Measurements from ENCODE around the gene GULP1. TPM values are rescaled to one million over a fixed set of nuclear protein-coding genes. Genes with fewer than 3 reads are reported as not detected.

The GULP1 gene
- total RNA-seq, 2 donors from 2014 or later = 15.3 to 26.5 TPM

DNA sequence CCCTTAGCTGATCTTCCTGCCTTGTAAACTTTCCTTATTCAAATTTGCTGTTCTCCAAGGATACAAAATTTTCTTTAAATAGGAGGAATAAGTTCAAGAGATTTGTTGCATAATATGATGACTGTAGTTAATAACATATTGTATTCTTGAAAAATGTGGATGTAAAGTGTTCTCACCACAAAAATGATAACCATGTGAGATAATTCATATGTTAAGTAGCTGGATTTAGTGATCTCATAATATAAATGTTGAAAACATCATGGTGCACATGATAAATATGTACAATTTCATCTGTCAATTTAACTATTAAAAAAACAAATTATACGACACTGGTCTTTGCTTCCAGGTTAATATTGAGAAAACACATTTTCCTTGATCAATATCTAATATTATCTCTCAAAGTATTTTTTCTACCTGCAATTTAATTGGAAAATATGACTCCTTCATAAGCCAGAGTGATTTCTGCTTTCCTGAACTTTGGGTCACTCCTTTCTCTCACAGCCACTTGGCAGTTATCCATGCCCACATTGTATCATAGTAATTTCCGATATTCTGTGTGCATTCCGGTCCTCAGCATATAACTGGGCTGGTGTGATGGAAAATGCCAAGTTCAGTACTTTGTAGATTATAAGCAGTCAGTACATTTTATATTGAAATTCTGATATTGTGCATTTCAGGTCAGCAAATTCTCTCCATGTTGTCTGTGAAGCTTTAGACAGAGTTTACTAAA lies 152.6 kb downstream of the GULP1 start:
- Mint-ChIP-seq H3K9me3 (no peaks in the 10 kb centered on the region), H3K27me3 (ENCODE audit: insufficient read depth) (no peaks in the 10 kb centered on the region), H3K36me3 (ENCODE audit: low read depth) (no peaks in the 10 kb centered on the region), H3K27ac (no peak overlapping the region), H3K4me3 (no peak overlapping the region), H3K4me1 (peaks cover 33% of the 10 kb centered on the region)
- Histone ChIP-seq H3K4me1 (ENCODE audit: control insufficient read depth, insufficient read depth, low read length) (peaks cover 8% of the 10 kb centered on the region), H3K27me3 (ENCODE audit: control insufficient read depth, insufficient read depth, low read length, poor library complexity, severe bottlenecking) (no peaks in the 10 kb centered on the region), H3K9me3 (ENCODE audit: control insufficient read depth, low read length) (no peaks in the 10 kb centered on the region), H3K27ac (ENCODE audit: low read depth, low read length) (no peak overlapping the region), H3K36me3 (ENCODE audit: control insufficient read depth, insufficient read depth, low read length) (no peaks in the 10 kb centered on the region), H3K4me3 (ENCODE audit: low read length) (no peak overlapping the region), H3K9ac (ENCODE audit: extremely low read depth, low read length, poor library complexity, severe bottlenecking) (no peak overlapping the region)
- TF ChIP-seq, protein P1, sequence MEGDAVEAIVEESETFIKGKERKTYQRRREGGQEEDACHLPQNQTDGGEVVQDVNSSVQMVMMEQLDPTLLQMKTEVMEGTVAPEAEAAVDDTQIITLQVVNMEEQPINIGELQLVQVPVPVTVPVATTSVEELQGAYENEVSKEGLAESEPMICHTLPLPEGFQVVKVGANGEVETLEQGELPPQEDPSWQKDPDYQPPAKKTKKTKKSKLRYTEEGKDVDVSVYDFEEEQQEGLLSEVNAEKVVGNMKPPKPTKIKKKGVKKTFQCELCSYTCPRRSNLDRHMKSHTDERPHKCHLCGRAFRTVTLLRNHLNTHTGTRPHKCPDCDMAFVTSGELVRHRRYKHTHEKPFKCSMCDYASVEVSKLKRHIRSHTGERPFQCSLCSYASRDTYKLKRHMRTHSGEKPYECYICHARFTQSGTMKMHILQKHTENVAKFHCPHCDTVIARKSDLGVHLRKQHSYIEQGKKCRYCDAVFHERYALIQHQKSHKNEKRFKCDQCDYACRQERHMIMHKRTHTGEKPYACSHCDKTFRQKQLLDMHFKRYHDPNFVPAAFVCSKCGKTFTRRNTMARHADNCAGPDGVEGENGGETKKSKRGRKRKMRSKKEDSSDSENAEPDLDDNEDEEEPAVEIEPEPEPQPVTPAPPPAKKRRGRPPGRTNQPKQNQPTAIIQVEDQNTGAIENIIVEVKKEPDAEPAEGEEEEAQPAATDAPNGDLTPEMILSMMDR (conservative IDR thresholded peaks at IDR 0.05) = no peak
- DNase-seq = no peak
- WGBS, 2 experiments (ENCODE audit: insufficient coverage in 1 of 2, insufficient read length in 1 of 2) = 88 to 91% methylated on average over 1 to 3 of the region's 3 CpGs

DNA sequence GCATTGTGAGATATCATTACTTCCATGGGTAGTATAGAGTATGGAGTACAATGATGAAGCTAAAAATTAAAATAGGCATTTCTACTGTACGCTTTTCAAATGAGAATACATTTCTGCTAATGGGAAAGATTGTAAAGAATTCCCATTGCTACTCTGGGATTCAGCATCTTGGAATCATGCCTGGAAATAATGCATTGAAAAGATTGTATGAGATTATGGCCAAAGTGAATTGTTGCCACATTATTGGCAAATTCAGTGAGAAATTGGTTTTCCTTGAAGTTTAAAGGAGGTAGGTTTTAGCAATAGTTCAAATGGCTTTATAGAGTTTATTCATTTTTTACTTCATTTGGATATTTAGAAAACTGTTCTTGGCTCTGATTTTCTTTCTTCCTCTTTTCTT lies 157.9 kb downstream of the GULP1 start:
- TF ChIP-seq, protein P1 (conservative IDR thresholded peaks at IDR 0.05) = no peak
- Mint-ChIP-seq H3K4me3 (no peak overlapping the region), H3K36me3 (ENCODE audit: low read depth) (peaks cover 8% of the 10 kb centered on the region), H3K4me1 (no peaks in the 10 kb centered on the region), H3K27ac (no peak overlapping the region), H3K27me3 (ENCODE audit: insufficient read depth) (no peaks in the 10 kb centered on the region), H3K9me3 (peaks cover 14% of the 10 kb centered on the region)
- 94 to 100% methylated on average over 1 of the region's 1 CpG for WGBS, 2 experiments (ENCODE audit: insufficient coverage in 1 of 2, insufficient read length in 1 of 2)
- DNase-seq = no peak
- Histone ChIP-seq H3K36me3 (ENCODE audit: control insufficient read depth, insufficient read depth, low read length) (no peaks in the 10 kb centered on the region), H3K4me1 (ENCODE audit: control insufficient read depth, insufficient read depth, low read length) (no peaks in the 10 kb centered on the region), H3K27me3 (ENCODE audit: control insufficient read depth, insufficient read depth, low read length, poor library complexity, severe bottlenecking) (no peaks in the 10 kb centered on the region), H3K27ac (ENCODE audit: low read depth, low read length) (no peak overlapping the region), H3K9me3 (ENCODE audit: control insufficient read depth, low read length) (peaks cover 18% of the 10 kb centered on the region), H3K4me3 (ENCODE audit: low read length) (no peak overlapping the region), H3K9ac (ENCODE audit: extremely low read depth, low read length, poor library complexity, severe bottlenecking) (no peak overlapping the region)

DNA sequence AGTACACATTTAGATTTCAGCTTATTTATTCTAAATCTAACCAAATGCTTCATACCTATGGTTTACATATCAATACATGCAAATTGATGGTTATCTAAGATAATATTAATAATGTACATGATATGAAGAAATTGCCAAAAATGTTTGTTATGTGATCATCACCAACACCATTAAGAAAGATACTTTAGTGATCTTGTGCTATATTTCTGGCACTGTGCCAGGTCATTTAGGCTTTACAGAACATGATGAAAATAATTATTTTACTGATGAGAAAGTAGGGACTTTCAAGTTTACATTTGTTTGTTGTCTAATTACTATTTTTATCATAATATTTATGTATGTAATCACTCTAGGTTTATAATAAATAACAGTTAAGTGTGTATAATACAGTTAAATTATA lies 158.3 kb downstream of the GULP1 start:
- no peaks in the 10 kb centered on the region for H3K27me3 Mint-ChIP-seq (ENCODE audit: insufficient read depth)
- H3K36me3 ChIP-seq (ENCODE audit: control insufficient read depth, insufficient read depth, low read length) = no peaks in the 10 kb centered on the region
- H3K4me1 ChIP-seq (ENCODE audit: control insufficient read depth, insufficient read depth, low read length) = no peaks in the 10 kb centered on the region
- H3K9me3 ChIP-seq (ENCODE audit: control insufficient read depth, low read length) = peaks cover 21% of the 10 kb centered on the region
- H3K9me3 Mint-ChIP-seq = peaks cover 17% of the 10 kb centered on the region
- peaks cover 9% of the 10 kb centered on the region for H3K36me3 Mint-ChIP-seq (ENCODE audit: low read depth)
- H3K4me3 Mint-ChIP-seq = no peak overlapping the region
- no peak overlapping the region for H3K4me3 ChIP-seq (ENCODE audit: low read length)
- H3K27ac ChIP-seq (ENCODE audit: low read depth, low read length) = no peak overlapping the region
- TF ChIP-seq, protein P1 (conservative IDR thresholded peaks at IDR 0.05) = no peak
- no peak overlapping the region for H3K9ac ChIP-seq (ENCODE audit: extremely low read depth, low read length, poor library complexity, severe bottlenecking)
- DNase-seq = no peak
- no peaks in the 10 kb centered on the region for H3K4me1 Mint-ChIP-seq
- H3K27ac Mint-ChIP-seq = no peak overlapping the region
- no peaks in the 10 kb centered on the region for H3K27me3 ChIP-seq (ENCODE audit: control insufficient read depth, insufficient read depth, low read length, poor library complexity, severe bottlenecking)

Data from endodermal cell (in vitro differentiated cells).